H1 (cell line): Measurements from ENCODE around the gene TMED3. TPM values are rescaled to one million over a fixed set of nuclear protein-coding genes. Genes with fewer than 3 reads are reported as not detected.

Experiments
- USF2 ChIP-seq: IDR thresholded peaks from 2 replicates; pipeline ENCODE4 v1.6.1; 2011; ENCODE audit warnings: low read length, improper control_type of control experiment
- polyA plus RNA-seq, 7 experiments: library from polyadenylated mRNA; depleted of rRNA in 3 of 7; stranded (reverse) in 5 of 7; unstranded in 2 of 7; fragments of >200 nt in 5 of 7; fragments of 200-250 nt in 2 of 7; gene quantifications; 1 replicate in 5 of 7; 2 replicates in 1 of 7; 4 replicates in 1 of 7; pipeline versions ENCODE4 v1.2.1 to v1.2.3, GENCODE V29; 2011 to 2013; ENCODE audit warnings: missing spikeins in 2 of 7, mixed read lengths in 2 of 7
- total RNA-seq: library from RNA; stranded (reverse); fragmentation: NEBNext Ultra II Directional; extraction: Animal tissue kit (Norgen Biotek cat#: 25700); gene quantifications from 2 replicates; pipeline ENCODE4 v1.2.1, GENCODE V29; 2021

Gene TMED3
- total and polyA plus RNA-seq, 2 of the 8 experiments (the other 6 are each of a cell fraction or from before 2014, with no cell fraction given) = 50.2 to 110 TPM

GRCh38 chr15:79299841-79300235 lies 11.1 kb upstream of the TMED3 start (continued):
- no peak for TF ChIP-seq USF2
